K562 (cell line): Measurements from ENCODE around the gene BMS1. TPM values are rescaled to one million over a fixed set of nuclear protein-coding genes. Genes with fewer than 3 reads are reported as not detected.
"Not testable (repeated sequence)": the region's sequence is repeated elsewhere in the genome, so short reads cannot be mapped to it uniquely, and the experiment has no call there.

ENCODE experiments used
- ATAC-seq: fragments of 200-7000 bp; cut with Tn5 transposase; 3 replicates; pipeline ENCODE4 v1.9.1; 2020; ENCODE audit warnings: moderate library complexity
- BruUV-seq: library from RNA; stranded (reverse); fragments of 400-500 nt; replicated peaks from 2 replicates; lab custom pipeline; 2021; lab: Mats Ljungman, UMichigan
- CTCF ChIA-PET: fragments of 300-600 bp; formaldehyde crosslinking; extraction: SDS; loops from one replicate; lab custom pipeline; 2021; ENCODE audit warnings: low intra/inter-chr PET ratio; lab: Yijun Ruan, JAX
- POLR2A ChIA-PET: fragments of 300-600, 350-650 bp; sonication (Branson Sonifier 250); formaldehyde crosslinking; extraction: SDS; loops from one replicate; lab custom pipeline; 2021; ENCODE audit warnings: antibody characterized with exemption, inconsistent platforms; lab: Yijun Ruan, JAX
- DNase-seq, 4 experiments: peaks; one replicate each; pipeline versions ENCODE4 v3.0.0 to v3.0.0-alpha.2; 2011 to 2018; ENCODE audit warnings: low spot score in 3 of 4, mixed read lengths in 3 of 4; ENCODE audit errors: extremely low read depth in 1 of 4
- FAIRE-seq: peaks from 2 replicates; lab custom pipeline; 2011; peaks lifted over from hg19 to GRCh38; lab: Jason Lieb, UNC
- H2AFZ ChIP-seq: 2 replicates; pipeline ENCODE4 v1.6.0; 2011; ENCODE audit warnings: low read depth, low read length, control low read depth, inconsistent platforms
- H3K27ac ChIP-seq: fragments of 200-600 bp; 3 replicates; pipeline ENCODE4 v1.8.0; 2011; ENCODE audit warnings: low read depth, mild to moderate bottlenecking, control low read depth, inconsistent platforms, low read length, moderate library complexity, mixed read lengths; ENCODE audit errors: extremely low read depth
- H3K27me3 ChIP-seq, 2 experiments: fragments of 300-600 bp in 1 of 2; 2 replicates in 1 of 2; 3 replicates in 1 of 2; pipeline versions ENCODE4 v1.6.0 to v1.8.0; 2011; ENCODE audit warnings: inconsistent platforms in 2 of 2, low read length in 2 of 2, mild to moderate bottlenecking in 1 of 2, mixed read lengths in 1 of 2, moderate library complexity in 1 of 2; ENCODE audit not compliant: control insufficient read depth in 2 of 2, insufficient read depth in 2 of 2
- H3K36me3 ChIP-seq: fragments of 300-600 bp; 3 replicates; pipeline ENCODE4 v1.8.0; 2011; ENCODE audit warnings: mild to moderate bottlenecking, low read length, inconsistent platforms; ENCODE audit not compliant: control insufficient read depth, insufficient read depth
- H3K4me1 ChIP-seq, 2 experiments: fragments of 200-600 bp in 1 of 2; replicated peaks in 1 of 2; 2 replicates in 1 of 2; 3 replicates in 1 of 2; pipeline versions ENCODE4 v1.5.1 to v1.8.0; 2011; ENCODE audit warnings: inconsistent platforms in 2 of 2, low read length in 2 of 2, mild to moderate bottlenecking in 1 of 2, mixed read lengths in 1 of 2, moderate library complexity in 1 of 2; ENCODE audit not compliant: control insufficient read depth in 2 of 2, insufficient read depth in 2 of 2
- H3K4me2 ChIP-seq: 2 replicates; pipeline ENCODE4 v1.6.1; 2011; ENCODE audit warnings: low read length, control low read depth, inconsistent platforms, mixed read lengths; ENCODE audit not compliant: insufficient read depth
- H3K4me3 ChIP-seq: fragments of 200-600 bp; sonication (generic), shearing (Covaris generic); 2 replicates; pipeline ENCODE4 v1.5.1; 2016; ENCODE audit warnings: control low read depth, inconsistent platforms
- H3K79me2 ChIP-seq: fragments of 200-600 bp; 3 replicates; pipeline ENCODE4 v1.8.0; 2011; ENCODE audit warnings: low read length, inconsistent platforms; ENCODE audit not compliant: control insufficient read depth, insufficient read depth
- H3K9ac ChIP-seq, 2 experiments: 2 replicates each; pipeline versions ENCODE4 v1.6.0 to v1.6.1; 2011; ENCODE audit warnings: low read depth in 2 of 2, low read length in 2 of 2, control low read depth in 1 of 2, inconsistent platforms in 1 of 2, mild to moderate bottlenecking in 1 of 2, mixed read lengths in 1 of 2; ENCODE audit not compliant: insufficient read depth in 1 of 2
- H3K9me1 ChIP-seq: one replicate; pipeline ENCODE4 v1.6.0; 2011; ENCODE audit warnings: inconsistent platforms, mild to moderate bottlenecking, low read length, moderate library complexity; ENCODE audit not compliant: control insufficient read depth, insufficient read depth
- H3K9me3 ChIP-seq: replicated peaks from 2 replicates; pipeline ENCODE4 v1.5.1; 2011; ENCODE audit warnings: low read depth, low read length, inconsistent platforms; ENCODE audit not compliant: control insufficient read depth, insufficient read depth
- H4K20me1 ChIP-seq: replicated peaks from 2 replicates; pipeline ENCODE4 v1.6.1; 2011; ENCODE audit warnings: low read length, inconsistent platforms, mixed read lengths; ENCODE audit not compliant: control insufficient read depth, insufficient read depth
- CBX8 ChIP-seq: fragments of 200-600 bp; sonication (generic); IDR thresholded peaks from 2 replicates; pipeline ENCODE4 v1.6.1; 2012; ENCODE audit warnings: borderline replicate concordance, mixed run types, low read depth, mild to moderate bottlenecking, moderate library complexity, mixed read lengths, low read length, control low read depth, inconsistent platforms; ENCODE audit not compliant: poor library complexity, severe bottlenecking; ENCODE audit errors: extremely low read depth
- E2F3 ChIP-seq: fragments of 250-450 bp; sonication (Bioruptor Pico); IDR thresholded peaks from 2 replicates; pipeline ENCODE4 v1.4.0; 2020; ENCODE audit warnings: mild to moderate bottlenecking
- GATAD2B ChIP-seq: fragments of 450-650 bp; IDR thresholded peaks from 2 replicates; pipeline ENCODE4 v1.6.1; 2017; ENCODE audit warnings: mild to moderate bottlenecking, borderline replicate concordance
- HEY1 ChIP-seq: fragments of 250-450 bp; sonication (Bioruptor Pico); IDR thresholded peaks from 2 replicates; pipeline ENCODE4 v1.5.0; 2020; ENCODE audit warnings: mild to moderate bottlenecking, moderate library complexity, borderline replicate concordance
- MTA1 ChIP-seq: fragments of 450-650 bp; IDR thresholded peaks from 2 replicates; pipeline ENCODE4 v1.6.1; 2017; ENCODE audit warnings: borderline replicate concordance
- NCOA6 ChIP-seq: fragments of 450-650 bp; IDR thresholded peaks from 2 replicates; pipeline ENCODE4 v1.6.1; 2017; ENCODE audit warnings: mild to moderate bottlenecking
- SREBF2 ChIP-seq: sonication (generic); formaldehyde crosslinking; IDR thresholded peaks from 2 replicates; pipeline ENCODE4 v1.4.0; 2020; ENCODE audit warnings: mild to moderate bottlenecking, missing genetic modification reagents
- THRAP3 ChIP-seq: fragments of 450-650 bp; IDR thresholded peaks from 2 replicates; pipeline ENCODE4 v1.6.1; 2016; ENCODE audit warnings: mild to moderate bottlenecking, inconsistent platforms, borderline replicate concordance
- ZBTB2 ChIP-seq: fragments of 450-650 bp; IDR thresholded peaks from 2 replicates; pipeline ENCODE4 v1.6.1; 2016; ENCODE audit warnings: antibody characterized with exemption
- ZKSCAN3 ChIP-seq: fragments of 250-450 bp; sonication (Bioruptor Pico); IDR thresholded peaks from 2 replicates; pipeline ENCODE4 v1.4.0; 2020
- ZNF445 ChIP-seq: fragments of 250-450 bp; sonication (Bioruptor Pico); IDR thresholded peaks from 2 replicates; pipeline ENCODE4 v1.4.0; 2020; ENCODE audit warnings: low read depth, mild to moderate bottlenecking, moderate library complexity
- ZNF511 ChIP-seq: sonication (generic); formaldehyde crosslinking; IDR thresholded peaks from 2 replicates; pipeline ENCODE4 v1.8.0; 2022; ENCODE audit warnings: mild to moderate bottlenecking, missing genetic modification reagents
- WGBS: fragments of 100-300 bp; shearing (Covaris generic); methylation state at CpG from one replicate; pipeline ENCODE4 v1.1.6; 2016; ENCODE audit warnings: low coverage, mixed read lengths; ENCODE audit not compliant: insufficient coverage; ENCODE audit errors: missing lambda C conversion rate; 5-methylcytosine and 5-hydroxymethylcytosine counted together
- in situ Hi-C: fragments of 300-500 bp; cut with MboI; formaldehyde crosslinking; loops from 4 replicates; pipeline ENCODE4 v1.15.0; 2018; ENCODE audit warnings: inconsistent platforms, mixed read lengths
- intact Hi-C: fragments of 100-400 bp; cut with micrococcal nuclease; formaldehyde crosslinking; loops from 2 replicates; pipeline ENCODE4 v1.14.2; 2022
- polyA plus RNA-seq, 8 experiments: library from polyadenylated mRNA; depleted of rRNA in 4 of 8; stranded (reverse) in 5 of 8; unstranded in 3 of 8; fragments of >200 nt; fragmentation: Nextera tagmentation in 2 of 8; fragmentation: Illumina TruSeq in 1 of 8; extraction: Ambion mirVana in 2 of 8; extraction: Trizol in 1 of 8; gene quantifications; 2 replicates each; pipeline versions ENCODE4 v1.2.1 to v1.2.3, GENCODE V29; 2011 to 2014; ENCODE audit warnings: inconsistent platforms in 1 of 8, missing spikeins in 1 of 8
- total RNA-seq, 7 experiments: library from RNA; depleted of rRNA in 6 of 7; stranded (reverse); fragments of >200 nt in 6 of 7; fragmentation: Illumina TruSeq in 2 of 7; extraction: Trizol in 2 of 7; gene quantifications; 2 replicates each; pipeline versions ENCODE4 v1.2.1 to v1.2.3, GENCODE V29; 2011 to 2021; ENCODE audit warnings: low replicate concordance in 1 of 7

The BMS1 gene
- total and polyA plus RNA-seq, 9 of the 15 experiments (the other 6 are each of a cell fraction or from before 2014, with no cell fraction given), result 11.1 to 46.9 (median 32.7) TPM

- no peak for TF ChIP-seq CBX8
- TF ChIP-seq NCOA6, result no peak
- TF ChIP-seq SREBF2 (CRISPR knock-in tag), result no peak
- TF ChIP-seq E2F3 (CRISPR knock-in tag), result no peak
Measured at GRCh38 chr10:42850931-42851330, 68.3 kb downstream of the BMS1 start (continued).

- Histone ChIP-seq H3K9me3 (no peaks in the 10 kb centered on the region), H3K36me3 (no peaks in the 10 kb centered on the region), H3K4me3 (no peak overlapping the region), H4K20me1 (no peaks in the 10 kb centered on the region), H3K9me1 (no peaks in the 10 kb centered on the region), H3K27ac (no peak overlapping the region), H3K4me2 (no peak overlapping the region), H3K4me1 (no peaks in the 10 kb centered on the region), H2AFZ (no peak overlapping the region)
- FAIRE-seq (no peak), ATAC-seq (no peak), DNase-seq (no peak)
- intact Hi-C loops (no loop called here), in situ Hi-C loops (no loop called here)
- under 1% methylated on average over 15 of the region's 15 CpGs for WGBS
- CTCF ChIA-PET, result no interaction called here
- TF ChIP-seq THRAP3 (no peak), HEY1 (no peak), ZNF511 (CRISPR knock-in tag) (no peak), ZKSCAN3 (CRISPR knock-in tag) (no peak), ZBTB2 (no peak), GATAD2B (no peak), ZNF445 (no peak), MTA1 (no peak)
- TF ChIP-seq, all 486 proteins: peak for 0
- Histone ChIP-seq H3K27me3 (peaks cover 15 to 24% of the 10 kb centered on the region in 2 experiments; a peak in 4 of 5 replicates), H3K9ac (no peak overlapping the region), H3K79me2 (no peaks in the 10 kb centered on the region)
- no TSS peak for BruUV-seq
- POLR2A ChIA-PET, result no interaction called here
Measured at GRCh38 chr10:42859256-42859655, 76.7 kb downstream of the BMS1 start.

- H3K36me3 ChIP-seq, H3K4me3 ChIP-seq, H3K79me2 ChIP-seq, in situ Hi-C loops, intact Hi-C loops, BruUV-seq, CTCF ChIA-PET, H2AFZ ChIP-seq, H3K9me3 ChIP-seq, ATAC-seq, H3K4me2 ChIP-seq, H3K9ac ChIP-seq, H3K27ac ChIP-seq, POLR2A ChIA-PET, DNase-seq, FAIRE-seq, H4K20me1 ChIP-seq, H3K9me1 ChIP-seq, H3K4me1 ChIP-seq: not testable (repeated sequence)
- peaks cover 15 to 27% of the 10 kb centered on the region in 2 experiments; a peak in 4 of 5 replicates for H3K27me3 ChIP-seq
- WGBS, result 1% methylated on average over 11 of the region's 11 CpGs
Measured at GRCh38 chr10:42860016-42860415, 77.4 kb downstream of the BMS1 start.
